Immature natural killer cell (primary cell): ENCODE data around the gene TCEAL2. TPM values are rescaled to one million over a fixed set of nuclear protein-coding genes. Genes with fewer than 3 reads are reported as not detected.
A peak's percentile ranks its signal among the peaks of the same experiment; 100 is the strongest.

ENCODE experiments used
- DNase-seq, 3 donors: peaks; one replicate each; pipeline ENCODE4 v3.0.0; 2022; ENCODE audit warnings: mixed read lengths in 1 of 3
- H3K27ac Mint-ChIP-seq, 6 donors: one replicate each; pipeline ENCODE4 v1.8.0; 2020; ENCODE audit warnings: mixed read lengths in 6 of 6, mild to moderate bottlenecking in 5 of 6, inconsistent platforms in 4 of 6, moderate library complexity in 3 of 6
- H3K27me3 Mint-ChIP-seq, 3 donors: one replicate each; pipeline ENCODE4 v1.8.0; 2020 to 2021; ENCODE audit warnings: low read depth in 3 of 3, mild to moderate bottlenecking in 3 of 3, mixed read lengths in 3 of 3, moderate library complexity in 3 of 3, inconsistent platforms in 1 of 3
- H3K36me3 Mint-ChIP-seq, 3 donors: one replicate each; pipeline ENCODE4 v1.8.0; 2020; ENCODE audit warnings: mixed read lengths in 3 of 3, inconsistent platforms in 2 of 3, mild to moderate bottlenecking in 2 of 3
- H3K4me1 Mint-ChIP-seq, 2 donors: one replicate each; pipeline ENCODE4 v1.8.0; 2020; ENCODE audit warnings: inconsistent platforms in 2 of 2, mild to moderate bottlenecking in 2 of 2, mixed read lengths in 2 of 2, moderate library complexity in 1 of 2
- H3K4me3 Mint-ChIP-seq, 5 donors: one replicate each; pipeline ENCODE4 v1.8.0; 2020; ENCODE audit warnings: mild to moderate bottlenecking in 5 of 5, mixed read lengths in 5 of 5, inconsistent platforms in 3 of 5, moderate library complexity in 3 of 5
- H3K9me3 Mint-ChIP-seq, 6 donors: one replicate each; pipeline ENCODE4 v1.8.0; 2020; ENCODE audit warnings: mild to moderate bottlenecking in 6 of 6, mixed read lengths in 6 of 6, inconsistent platforms in 4 of 6, moderate library complexity in 3 of 6
- polyA plus RNA-seq, 3 donors: library from polyadenylated mRNA; unstranded; fragments of 300-500 nt; fragmentation: Illumina TruSeq; gene quantifications; one replicate each; pipeline ENCODE4 v1.2.3, GENCODE V29; 2021

TCEAL2 gene
- polyA plus RNA-seq, 3 donors from 2014 or later = not detected

GRCh38 chrX:102154900-102155805, 29.7 kb downstream of the TCEAL2 start:
- H3K36me3 Mint-ChIP-seq = peaks cover 0 to 4% (median 0%) of the 10 kb centered on the region in 3 donors
- peak overlapping the region; percentile 61 to 93 (median 88) for H3K27ac Mint-ChIP-seq
- peak; percentile 3 to 16 (median 9) for DNase-seq
- H3K9me3 Mint-ChIP-seq = peaks cover 0 to 1% (median 0%) of the 10 kb centered on the region in 6 donors
- H3K4me3 Mint-ChIP-seq = peak overlapping the region; percentile 91 to 98 (median 92)
- H3K27me3 Mint-ChIP-seq = peaks cover 2 to 16% (median 6%) of the 10 kb centered on the region in 3 donors
- peaks cover 12 to 22% of the 10 kb centered on the region in 2 donors for H3K4me1 Mint-ChIP-seq

DNA sequence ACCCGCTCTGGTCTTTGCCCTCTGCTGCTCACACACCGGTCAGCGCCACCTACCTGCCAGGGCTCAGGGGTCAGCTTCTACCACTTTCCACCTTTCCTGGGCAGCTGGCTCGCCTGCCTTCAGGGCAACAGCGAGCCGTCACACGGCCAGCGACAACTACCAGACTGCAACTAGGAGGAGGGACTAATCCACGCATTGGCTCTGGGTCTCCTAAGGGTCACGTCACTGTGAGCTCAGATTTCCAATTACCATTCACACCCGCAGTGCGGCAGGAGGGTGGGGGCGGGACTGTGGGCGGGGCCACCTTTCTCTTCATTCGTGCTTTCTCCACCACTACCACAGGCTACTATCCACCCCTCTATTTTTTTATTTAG, 30.3 kb downstream of the TCEAL2 start, which contains the start of gene BEX5:
Gene BEX5 (minus strand): TSS at position 172 of the 374 bp plus-strand sequence. CDS start 1,712 bp downstream, outside the sequence.
- Mint-ChIP-seq H3K4me1 (peaks cover 12 to 22% of the 10 kb centered on the region in 2 donors), H3K9me3 (peaks cover 0 to 1% (median 0%) of the 10 kb centered on the region in 6 donors), H3K27ac (peak within 1 kb of the TSS; percentile 61 to 93 (median 88)), H3K27me3 (peaks cover 2 to 17% (median 7%) of the 10 kb centered on the region in 3 donors), H3K4me3 (peak within 1 kb of the TSS; percentile 91 to 98 (median 92)), H3K36me3 (peaks cover 0 to 4% (median 0%) of the 10 kb centered on the region in 3 donors)
- DNase-seq = peak; percentile 25 to 46 (median 38)

Other genes with a start within 250 kb of the TCEAL2 start
- 1 to 10 TPM in 1 of 3 donors, under 1 TPM in 1, not detected in 1; 0.49 to 1.5 TPM for gene ZMAT1, start 193.7 kb upstream of the TCEAL2 start, polyA plus RNA-seq
- gene TCEAL6, start 16.8 kb downstream of the TCEAL2 start, polyA plus RNA-seq = not detected
- gene BEX5, start 30.3 kb downstream of the TCEAL2 start, polyA plus RNA-seq = 1 to 10 TPM; 1.9 to 5.3 (median 4.2) TPM
- not detected for gene TCP11X1, start 89.6 kb downstream of the TCEAL2 start, polyA plus RNA-seq
- not detected for gene NXF2, start 121.5 kb downstream of the TCEAL2 start, polyA plus RNA-seq